NCI-H2171 treated with DMSO at 0.1 percent for 48 hours (cell line): Measurements from ENCODE around the gene TIMM17B.

Source experiments
- DNase-seq: peaks from one replicate; lab custom pipeline; 2025; lab: John Stamatoyannopoulos, UW

Gene TIMM17B

GRCh38 chrX:48918643-48919340 is 21.2 kb upstream of the TIMM17B start, which contains the start of gene PIM2:
PIM2 (minus strand) TSS chrX:48919024; CDS start chrX:48918834, 190 bp downstream.
- DNase-seq = peak; percentile 92

- no peak for DNase-seq
Observed at GRCh38 chrX:48918301-48918642, 20.7 kb upstream of the TIMM17B start.

- DNase-seq = peak; percentile 86
Observed at GRCh38 chrX:48917139-48918001, 19.8 kb upstream of the TIMM17B start.

GRCh38 chrX:48914593-48915493 is 17.3 kb upstream of the TIMM17B start:
- DNase-seq = no peak

GRCh38 chrX:48913605-48914366 is 16.2 kb upstream of the TIMM17B start:
- no peak for DNase-seq

GRCh38 chrX:48911412-48912182 is 14.0 kb upstream of the TIMM17B start, which contains the start of gene SLC35A2:
SLC35A2 (minus strand) TSS chrX:48911646; CDS start chrX:48911636, 10 bp downstream.
- DNase-seq = peak; percentile 92

- DNase-seq = no peak
Observed at GRCh38 chrX:48910926-48911411, 13.4 kb upstream of the TIMM17B start.

GRCh38 chrX:48909703-48910294 is 12.2 kb upstream of the TIMM17B start:
- no peak for DNase-seq

GRCh38 chrX:48908600-48908999 is 11.0 kb upstream of the TIMM17B start:
- DNase-seq = no peak

GRCh38 chrX:48905090-48905790 is 7.7 kb upstream of the TIMM17B start:
- DNase-seq = no peak

GRCh38 chrX:48904626-48905025 is 7.1 kb upstream of the TIMM17B start:
- DNase-seq = no peak

GRCh38 chrX:48904180-48904579 is 6.6 kb upstream of the TIMM17B start:
- no peak for DNase-seq

GRCh38 chrX:48903290-48903689 is 5.7 kb upstream of the TIMM17B start:
- no peak for DNase-seq

GRCh38 chrX:48902776-48903175 is 5.2 kb upstream of the TIMM17B start:
- no peak for DNase-seq

- no peak for DNase-seq
Observed at GRCh38 chrX:48902135-48902534, 4.6 kb upstream of the TIMM17B start.

GRCh38 chrX:48901069-48901468 is 3.5 kb upstream of the TIMM17B start:
- no peak for DNase-seq

- DNase-seq = peak; percentile 25
Observed at GRCh38 chrX:48899078-48899410, 1.5 kb upstream of the TIMM17B start.

GRCh38 chrX:48897157-48897624 is 377 bp downstream of the TIMM17B start:
- DNase-seq = peak; percentile 68

- DNase-seq = peak; percentile 3
Observed at GRCh38 chrX:48896611-48897011, 957 bp downstream of the TIMM17B start.
